PFSK-1 (cell line): ENCODE measurements around the gene CEACAM6.

ENCODE experiments used
- POLR2AphosphoS5 ChIP-seq: IDR thresholded peaks from 2 replicates; pipeline ENCODE4 v1.6.1; 2012; ENCODE audit warnings: low read depth, mild to moderate bottlenecking, control low read depth, low read length, moderate library complexity
- SIN3A ChIP-seq: IDR thresholded peaks from 2 replicates; pipeline ENCODE4 v1.6.1; 2012; ENCODE audit warnings: mild to moderate bottlenecking, low read length, moderate library complexity, borderline replicate concordance; ENCODE audit not compliant: insufficient read depth
- TAF1 ChIP-seq: IDR thresholded peaks from 2 replicates; pipeline ENCODE4 v1.6.1; 2012; ENCODE audit warnings: low read length, control low read depth, borderline replicate concordance; ENCODE audit not compliant: insufficient read depth
- TF ChIP-seq, protein P1 (sequence below), 2 experiments: IDR thresholded peaks; 2 replicates each; pipeline versions ENCODE4 v1.6.1 to v1.8.0; 2011 to 2012; ENCODE audit warnings: low read depth in 2 of 2, low read length in 2 of 2, control low read depth in 1 of 2, inconsistent platforms in 1 of 2, mild to moderate bottlenecking in 1 of 2, moderate library complexity in 1 of 2; ENCODE audit not compliant: insufficient read depth in 1 of 2

DNA sequence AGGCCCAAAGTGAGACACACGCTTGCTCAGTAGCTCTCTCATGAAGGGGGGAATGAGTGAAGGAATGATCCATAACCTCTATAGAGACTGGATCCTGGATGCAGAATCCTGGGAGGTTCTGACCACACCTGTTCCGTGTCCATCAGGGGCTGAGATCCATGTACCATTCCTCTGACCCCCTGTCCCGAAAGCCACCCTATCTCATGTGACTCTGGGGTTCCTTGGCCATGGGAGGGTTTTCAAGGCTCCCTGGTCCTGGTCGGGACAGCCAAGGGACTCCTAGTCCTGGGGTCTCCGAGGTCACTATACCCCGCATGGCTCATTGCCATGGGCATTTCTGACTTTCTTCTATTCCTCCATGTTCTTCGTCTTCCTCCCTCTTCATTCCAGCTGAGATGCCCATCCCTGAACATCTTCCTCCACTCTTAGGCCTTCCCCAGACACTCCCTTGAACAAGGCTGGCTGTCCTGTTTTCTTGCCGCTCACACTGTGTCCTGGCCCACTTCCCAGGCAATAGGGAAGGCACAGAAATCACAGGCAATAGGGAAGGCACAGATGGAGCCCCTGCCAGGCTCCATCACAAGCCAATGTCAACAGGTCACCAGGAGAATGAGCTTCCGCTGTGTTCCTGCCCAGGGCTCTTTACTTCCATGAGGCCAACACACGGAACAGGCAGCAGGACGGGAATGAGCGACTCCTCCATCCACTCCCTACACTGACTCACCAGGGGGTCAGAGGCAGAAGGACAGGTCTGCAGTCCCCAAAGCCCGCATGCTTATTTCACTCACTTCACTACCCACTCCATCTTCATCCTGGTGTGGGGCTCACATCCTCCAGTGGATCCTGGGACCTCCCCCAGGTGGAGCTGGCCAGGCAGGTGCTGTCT is 43.7 kb upstream of the CEACAM6 start:
- no peak for TF ChIP-seq TAF1
- no peak for TF ChIP-seq POLR2AphosphoS5
- TF ChIP-seq SIN3A = no peak
- TF ChIP-seq, protein P1, sequence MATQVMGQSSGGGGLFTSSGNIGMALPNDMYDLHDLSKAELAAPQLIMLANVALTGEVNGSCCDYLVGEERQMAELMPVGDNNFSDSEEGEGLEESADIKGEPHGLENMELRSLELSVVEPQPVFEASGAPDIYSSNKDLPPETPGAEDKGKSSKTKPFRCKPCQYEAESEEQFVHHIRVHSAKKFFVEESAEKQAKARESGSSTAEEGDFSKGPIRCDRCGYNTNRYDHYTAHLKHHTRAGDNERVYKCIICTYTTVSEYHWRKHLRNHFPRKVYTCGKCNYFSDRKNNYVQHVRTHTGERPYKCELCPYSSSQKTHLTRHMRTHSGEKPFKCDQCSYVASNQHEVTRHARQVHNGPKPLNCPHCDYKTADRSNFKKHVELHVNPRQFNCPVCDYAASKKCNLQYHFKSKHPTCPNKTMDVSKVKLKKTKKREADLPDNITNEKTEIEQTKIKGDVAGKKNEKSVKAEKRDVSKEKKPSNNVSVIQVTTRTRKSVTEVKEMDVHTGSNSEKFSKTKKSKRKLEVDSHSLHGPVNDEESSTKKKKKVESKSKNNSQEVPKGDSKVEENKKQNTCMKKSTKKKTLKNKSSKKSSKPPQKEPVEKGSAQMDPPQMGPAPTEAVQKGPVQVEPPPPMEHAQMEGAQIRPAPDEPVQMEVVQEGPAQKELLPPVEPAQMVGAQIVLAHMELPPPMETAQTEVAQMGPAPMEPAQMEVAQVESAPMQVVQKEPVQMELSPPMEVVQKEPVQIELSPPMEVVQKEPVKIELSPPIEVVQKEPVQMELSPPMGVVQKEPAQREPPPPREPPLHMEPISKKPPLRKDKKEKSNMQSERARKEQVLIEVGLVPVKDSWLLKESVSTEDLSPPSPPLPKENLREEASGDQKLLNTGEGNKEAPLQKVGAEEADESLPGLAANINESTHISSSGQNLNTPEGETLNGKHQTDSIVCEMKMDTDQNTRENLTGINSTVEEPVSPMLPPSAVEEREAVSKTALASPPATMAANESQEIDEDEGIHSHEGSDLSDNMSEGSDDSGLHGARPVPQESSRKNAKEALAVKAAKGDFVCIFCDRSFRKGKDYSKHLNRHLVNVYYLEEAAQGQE (IDR thresholded peaks at IDR 0.05; ENCODE audit: insufficient read depth in 1 of 2, low read depth in 2 of 2, low read length in 2 of 2) = no peak
